HTR-8/SVneo (cell line): ENCODE measurements around the gene GNG2.
A peak's percentile ranks its signal among the peaks of the same experiment; 100 is the strongest.
"Not testable (repeated sequence)": the region's sequence is repeated elsewhere in the genome, so short reads cannot be mapped to it uniquely, and the experiment has no call there.

Experiments used
- DNase-seq: peaks from one replicate; pipeline ENCODE4 v3.0.0; 2011; ENCODE audit warnings: low spot score, mixed read lengths; ENCODE audit not compliant: insufficient read length
- FAIRE-seq: peaks from 2 replicates; lab custom pipeline; 2011; peaks lifted over from hg19 to GRCh38; lab: Jason Lieb, UNC

Gene GNG2

GRCh38 chr14:51883232-51883631 lies 22.8 kb downstream of the GNG2 start:
- FAIRE-seq (no peak), DNase-seq (no peak)

- DNase-seq (no peak), FAIRE-seq (no peak)
Measured at GRCh38 chr14:51884086-51884927, 23.9 kb downstream of the GNG2 start.

- FAIRE-seq (no peak), DNase-seq (no peak)
Measured at GRCh38 chr14:51889851-51890250, 29.4 kb downstream of the GNG2 start.

- no peak for FAIRE-seq
- DNase-seq = no peak
Measured at GRCh38 chr14:51894250-51894649, 33.8 kb downstream of the GNG2 start.

GRCh38 chr14:51895375-51895774 lies 35.0 kb downstream of the GNG2 start:
- no peak for DNase-seq
- no peak for FAIRE-seq

GRCh38 chr14:51897791-51898355 lies 37.5 kb downstream of the GNG2 start:
- DNase-seq = no peak
- no peak for FAIRE-seq

GRCh38 chr14:51901475-51902024 lies 41.1 kb downstream of the GNG2 start:
- FAIRE-seq (no peak), DNase-seq (no peak)

GRCh38 chr14:51905656-51906121 lies 45.3 kb downstream of the GNG2 start:
- not testable (repeated sequence) for FAIRE-seq
- peak; percentile 7 for DNase-seq

GRCh38 chr14:51908086-51908485 lies 47.7 kb downstream of the GNG2 start:
- DNase-seq = no peak
- no peak for FAIRE-seq

GRCh38 chr14:51912112-51912786 lies 51.8 kb downstream of the GNG2 start:
- DNase-seq = no peak
- no peak for FAIRE-seq

GRCh38 chr14:51914310-51914709 lies 53.9 kb downstream of the GNG2 start:
- FAIRE-seq (no peak), DNase-seq (no peak)

- no peak for FAIRE-seq
Measured at GRCh38 chr14:51917193-51917592, 56.8 kb downstream of the GNG2 start.

GRCh38 chr14:51921026-51921425 lies 60.6 kb downstream of the GNG2 start:
- no peak for FAIRE-seq
- no peak for DNase-seq

More at GRCh38 chr14:51917193-51917592, 56.8 kb downstream of the GNG2 start:
- no peak for DNase-seq

- FAIRE-seq = no peak
- no peak for DNase-seq
Measured at GRCh38 chr14:51922624-51923023, 62.2 kb downstream of the GNG2 start.

- DNase-seq (no peak), FAIRE-seq (no peak)
Measured at GRCh38 chr14:51924600-51924999, 64.2 kb downstream of the GNG2 start.

GRCh38 chr14:51925980-51926379 lies 65.6 kb downstream of the GNG2 start:
- no peak for DNase-seq
- no peak for FAIRE-seq

- no peak for DNase-seq
- FAIRE-seq = no peak
Measured at GRCh38 chr14:51926449-51926848, 66.0 kb downstream of the GNG2 start.

GRCh38 chr14:51928568-51928967 lies 68.2 kb downstream of the GNG2 start:
- DNase-seq (no peak), FAIRE-seq (no peak)

- DNase-seq = no peak
- FAIRE-seq = no peak
Measured at GRCh38 chr14:51929166-51929565, 68.8 kb downstream of the GNG2 start.

GRCh38 chr14:51929910-51930682 lies 69.7 kb downstream of the GNG2 start:
- DNase-seq = no peak
- FAIRE-seq = no peak
